ENCODE results near the gene CDC42SE1. TPM values are rescaled to one million over a fixed set of nuclear protein-coding genes. Genes with fewer than 3 reads are reported as not detected.

Gene CDC42SE1
- total and polyA plus RNA-seq, 9 of the 15 experiments (the other 6 are each of a cell fraction or from before 2014, with no cell fraction given) = 78.1 to 189 (median 114) TPM

DNA sequence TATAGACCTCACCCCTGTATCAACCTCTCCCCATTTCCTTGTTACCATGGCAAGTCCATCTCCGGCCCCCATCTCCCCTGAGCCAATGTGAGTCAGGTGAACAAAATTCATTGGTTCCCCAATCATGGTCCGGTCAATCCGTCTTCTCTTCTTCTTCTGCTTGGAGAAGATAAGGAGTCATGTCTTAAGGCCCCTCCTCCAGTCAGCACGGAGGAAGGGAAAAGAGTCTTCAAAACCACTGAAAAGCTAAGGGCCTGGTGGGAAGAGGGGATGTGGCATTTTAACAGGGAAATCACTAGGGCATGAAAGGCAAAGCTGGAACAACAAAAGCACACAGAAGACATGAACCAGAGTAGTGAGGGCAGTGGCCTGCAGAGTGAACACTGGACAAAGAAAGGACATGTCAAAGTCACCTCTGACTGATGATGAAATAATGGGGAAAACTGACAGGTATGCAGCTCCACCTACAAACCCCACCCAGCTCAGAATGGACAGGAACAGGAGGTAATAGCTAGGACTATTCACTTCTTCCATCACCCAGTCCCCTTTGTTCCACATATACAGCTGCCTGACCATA lies 4.4 kb downstream of the CDC42SE1 start (continued):
- no peak for TF ChIP-seq ADNP (tag; IDR thresholded peaks at IDR 0.05)
- TF ChIP-seq ETV6 (IDR thresholded peaks at IDR 0.05; ENCODE audit: borderline replicate concordance in 1 of 2, low read depth in 2 of 2, low read length in 1 of 2) = no peak
- no peak for TF ChIP-seq ETV6 (CRISPR knock-in tag; IDR thresholded peaks at IDR 0.05; ENCODE audit: borderline replicate concordance)
- TF ChIP-seq CAMTA2 (CRISPR knock-in tag; conservative IDR thresholded peaks at IDR 0.05) = no peak
- TF ChIP-seq BRF1 (IDR thresholded peaks at IDR 0.05; ENCODE audit: borderline replicate concordance, extremely low read depth, insufficient read length) = no peak
- no peak for TF ChIP-seq ILK (tag; IDR thresholded peaks at IDR 0.05; ENCODE audit: borderline replicate concordance, low read depth)
- TF ChIP-seq LARP7 (IDR thresholded peaks at IDR 0.05) = no peak
- TF ChIP-seq, protein P1, sequence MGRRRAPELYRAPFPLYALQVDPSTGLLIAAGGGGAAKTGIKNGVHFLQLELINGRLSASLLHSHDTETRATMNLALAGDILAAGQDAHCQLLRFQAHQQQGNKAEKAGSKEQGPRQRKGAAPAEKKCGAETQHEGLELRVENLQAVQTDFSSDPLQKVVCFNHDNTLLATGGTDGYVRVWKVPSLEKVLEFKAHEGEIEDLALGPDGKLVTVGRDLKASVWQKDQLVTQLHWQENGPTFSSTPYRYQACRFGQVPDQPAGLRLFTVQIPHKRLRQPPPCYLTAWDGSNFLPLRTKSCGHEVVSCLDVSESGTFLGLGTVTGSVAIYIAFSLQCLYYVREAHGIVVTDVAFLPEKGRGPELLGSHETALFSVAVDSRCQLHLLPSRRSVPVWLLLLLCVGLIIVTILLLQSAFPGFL (CRISPR knock-in tag; IDR thresholded peaks at IDR 0.05) = no peak
- peak; percentile 89 for TF ChIP-seq HDAC2 (IDR thresholded peaks at IDR 0.05)
- TF ChIP-seq RUNX1 (IDR thresholded peaks at IDR 0.05; ENCODE audit: low read depth) = no peak
- TF ChIP-seq ZNF197 (CRISPR knock-in tag; IDR thresholded peaks at IDR 0.05; ENCODE audit: low read depth) = no peak
- TF ChIP-seq GABPA (tag; conservative IDR thresholded peaks at IDR 0.05; ENCODE audit: low read depth) = no peak
- no peak for TF ChIP-seq FIP1L1 (IDR thresholded peaks at IDR 0.05; ENCODE audit: low read depth, low read length, poor library complexity, severe bottlenecking)
- no peak; the same call in 1 of the 2 replicates for TF ChIP-seq SMARCC2 (IDR thresholded peaks at IDR 0.05; ENCODE audit: low read depth)
- TF ChIP-seq, protein P2, sequence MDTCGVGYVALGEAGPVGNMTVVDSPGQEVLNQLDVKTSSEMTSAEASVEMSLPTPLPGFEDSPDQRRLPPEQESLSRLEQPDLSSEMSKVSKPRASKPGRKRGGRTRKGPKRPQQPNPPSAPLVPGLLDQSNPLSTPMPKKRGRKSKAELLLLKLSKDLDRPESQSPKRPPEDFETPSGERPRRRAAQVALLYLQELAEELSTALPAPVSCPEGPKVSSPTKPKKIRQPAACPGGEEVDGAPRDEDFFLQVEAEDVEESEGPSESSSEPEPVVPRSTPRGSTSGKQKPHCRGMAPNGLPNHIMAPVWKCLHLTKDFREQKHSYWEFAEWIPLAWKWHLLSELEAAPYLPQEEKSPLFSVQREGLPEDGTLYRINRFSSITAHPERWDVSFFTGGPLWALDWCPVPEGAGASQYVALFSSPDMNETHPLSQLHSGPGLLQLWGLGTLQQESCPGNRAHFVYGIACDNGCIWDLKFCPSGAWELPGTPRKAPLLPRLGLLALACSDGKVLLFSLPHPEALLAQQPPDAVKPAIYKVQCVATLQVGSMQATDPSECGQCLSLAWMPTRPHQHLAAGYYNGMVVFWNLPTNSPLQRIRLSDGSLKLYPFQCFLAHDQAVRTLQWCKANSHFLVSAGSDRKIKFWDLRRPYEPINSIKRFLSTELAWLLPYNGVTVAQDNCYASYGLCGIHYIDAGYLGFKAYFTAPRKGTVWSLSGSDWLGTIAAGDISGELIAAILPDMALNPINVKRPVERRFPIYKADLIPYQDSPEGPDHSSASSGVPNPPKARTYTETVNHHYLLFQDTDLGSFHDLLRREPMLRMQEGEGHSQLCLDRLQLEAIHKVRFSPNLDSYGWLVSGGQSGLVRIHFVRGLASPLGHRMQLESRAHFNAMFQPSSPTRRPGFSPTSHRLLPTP (IDR thresholded peaks at IDR 0.05; ENCODE audit: borderline replicate concordance, extremely low read depth, insufficient read length) = no peak
- TF ChIP-seq RBM39 (optimal IDR thresholded peaks at IDR 0.05; ENCODE audit: low read depth, low read length) = no peak
- TF ChIP-seq ZNF778 (CRISPR knock-in tag; IDR thresholded peaks at IDR 0.05) = no peak
- no peak for TF ChIP-seq KAT8 (IDR thresholded peaks at IDR 0.05; ENCODE audit: low read depth)
- TF ChIP-seq ZBTB8A (IDR thresholded peaks at IDR 0.05; ENCODE audit: partially characterized antibody) = no peak
- TF ChIP-seq STAG1 (CRISPR knock-in tag; IDR thresholded peaks at IDR 0.05; ENCODE audit: borderline replicate concordance) = no peak
- no peak for TF ChIP-seq ZFP1 (CRISPR knock-in tag; IDR thresholded peaks at IDR 0.05)
- no peak for TF ChIP-seq MXI1 (IDR thresholded peaks at IDR 0.05; ENCODE audit: low read depth, low read length)
- no peak for TF ChIP-seq SRSF1 (IDR thresholded peaks at IDR 0.05; ENCODE audit: low read depth, low read length)
- no peak for TF ChIP-seq ZNF12 (CRISPR knock-in tag; IDR thresholded peaks at IDR 0.05)
- TF ChIP-seq, protein P3, sequence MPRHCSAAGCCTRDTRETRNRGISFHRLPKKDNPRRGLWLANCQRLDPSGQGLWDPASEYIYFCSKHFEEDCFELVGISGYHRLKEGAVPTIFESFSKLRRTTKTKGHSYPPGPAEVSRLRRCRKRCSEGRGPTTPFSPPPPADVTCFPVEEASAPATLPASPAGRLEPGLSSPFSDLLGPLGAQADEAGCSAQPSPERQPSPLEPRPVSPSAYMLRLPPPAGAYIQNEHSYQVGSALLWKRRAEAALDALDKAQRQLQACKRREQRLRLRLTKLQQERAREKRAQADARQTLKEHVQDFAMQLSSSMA (CRISPR knock-in tag; IDR thresholded peaks at IDR 0.05) = no peak
- TF ChIP-seq ZNF239 (CRISPR knock-in tag; IDR thresholded peaks at IDR 0.05) = no peak; the same call in 1 of the 2 replicates
- no peak for TF ChIP-seq FOXA1 (IDR thresholded peaks at IDR 0.05; ENCODE audit: borderline replicate concordance)

All from K562 (cell line).